Fibroblast of mammary gland (primary cell): Measurements from ENCODE around the gene PHACTR2.

Source experiments
- DNase-seq: peaks from one replicate; pipeline ENCODE4 v3.0.0-alpha.2; 2010; ENCODE audit warnings: low read depth
- H3K4me3 ChIP-seq: 2 replicates; pipeline ENCODE4 v1.5.1; 2011; ENCODE audit warnings: low read depth, mild to moderate bottlenecking, low read length, moderate library complexity; ENCODE audit not compliant: control insufficient read depth
- TF ChIP-seq, protein P1 (sequence below): conservative IDR thresholded peaks from 2 replicates; pipeline ENCODE4 v1.5.1; 2011; ENCODE audit warnings: low read depth, low read length, inconsistent platforms; ENCODE audit not compliant: control insufficient read depth, insufficient read depth

Gene PHACTR2

DNA sequence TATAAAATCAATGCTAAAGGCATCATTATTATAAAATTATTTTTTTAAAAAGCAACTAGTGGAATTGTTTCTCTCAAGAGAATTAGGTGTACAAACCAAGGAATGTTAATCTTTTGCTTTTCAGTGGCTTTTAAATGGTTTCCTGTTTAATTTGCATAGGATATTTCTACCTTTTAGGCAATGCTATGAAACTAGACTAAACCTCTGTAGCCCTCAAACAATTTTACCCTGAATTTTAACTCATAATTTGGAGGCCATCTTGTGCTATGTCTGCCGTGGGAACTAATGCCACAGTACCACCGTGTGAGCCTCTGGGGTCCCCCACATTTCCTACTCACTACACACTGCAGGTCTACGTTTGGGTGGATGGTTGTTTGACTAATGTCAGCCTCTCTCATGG lies 20.6 kb downstream of the PHACTR2 start:
- H3K4me3 ChIP-seq, result no peak overlapping the region
- DNase-seq, result no peak
- TF ChIP-seq, protein P1, sequence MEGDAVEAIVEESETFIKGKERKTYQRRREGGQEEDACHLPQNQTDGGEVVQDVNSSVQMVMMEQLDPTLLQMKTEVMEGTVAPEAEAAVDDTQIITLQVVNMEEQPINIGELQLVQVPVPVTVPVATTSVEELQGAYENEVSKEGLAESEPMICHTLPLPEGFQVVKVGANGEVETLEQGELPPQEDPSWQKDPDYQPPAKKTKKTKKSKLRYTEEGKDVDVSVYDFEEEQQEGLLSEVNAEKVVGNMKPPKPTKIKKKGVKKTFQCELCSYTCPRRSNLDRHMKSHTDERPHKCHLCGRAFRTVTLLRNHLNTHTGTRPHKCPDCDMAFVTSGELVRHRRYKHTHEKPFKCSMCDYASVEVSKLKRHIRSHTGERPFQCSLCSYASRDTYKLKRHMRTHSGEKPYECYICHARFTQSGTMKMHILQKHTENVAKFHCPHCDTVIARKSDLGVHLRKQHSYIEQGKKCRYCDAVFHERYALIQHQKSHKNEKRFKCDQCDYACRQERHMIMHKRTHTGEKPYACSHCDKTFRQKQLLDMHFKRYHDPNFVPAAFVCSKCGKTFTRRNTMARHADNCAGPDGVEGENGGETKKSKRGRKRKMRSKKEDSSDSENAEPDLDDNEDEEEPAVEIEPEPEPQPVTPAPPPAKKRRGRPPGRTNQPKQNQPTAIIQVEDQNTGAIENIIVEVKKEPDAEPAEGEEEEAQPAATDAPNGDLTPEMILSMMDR, result no peak

DNA sequence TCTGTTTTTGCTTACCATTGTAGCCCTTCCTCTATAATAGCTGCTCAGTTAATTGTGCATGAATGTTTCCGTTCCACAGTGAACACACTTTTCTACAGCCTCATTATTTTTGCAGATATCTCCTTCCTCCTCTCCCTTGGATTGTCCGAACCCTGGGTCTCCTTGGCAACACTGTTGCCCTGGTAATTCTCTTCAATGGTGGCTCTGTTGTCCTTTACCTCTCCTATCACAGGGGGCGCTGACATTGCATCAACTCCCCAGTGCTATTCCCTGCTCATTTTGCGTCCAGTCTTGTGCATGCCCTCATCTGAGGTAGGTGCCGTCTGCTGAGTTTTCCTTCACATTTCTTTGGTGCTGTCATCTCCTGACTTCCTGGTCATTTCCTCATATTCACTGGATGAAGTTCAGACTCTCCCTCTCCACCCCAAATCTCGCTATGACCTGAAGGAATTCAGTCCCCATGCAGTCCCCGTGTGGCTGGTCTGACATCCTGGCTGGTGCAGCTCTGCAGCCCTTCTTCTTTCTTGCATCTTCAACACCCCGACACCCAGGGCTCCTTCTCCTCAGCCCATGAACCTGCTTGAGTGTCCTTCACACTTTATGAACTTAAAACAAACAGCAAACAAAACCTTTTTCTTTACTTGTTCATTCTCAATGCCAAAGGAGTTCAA lies 21.1 kb downstream of the PHACTR2 start:
- no peak for DNase-seq
- TF ChIP-seq, protein P1, result no peak
- no peak overlapping the region for H3K4me3 ChIP-seq

- H3K4me3 ChIP-seq, result no peak overlapping the region
- DNase-seq, result no peak
- TF ChIP-seq, protein P1, result no peak
Observed at GRCh38 chr6:143699430-143699825, 21.7 kb downstream of the PHACTR2 start.

- TF ChIP-seq, protein P1, result no peak
- no peak overlapping the region for H3K4me3 ChIP-seq
- DNase-seq, result peak; percentile 79
Observed at GRCh38 chr6:143700684-143701348, 23.1 kb downstream of the PHACTR2 start.

DNA sequence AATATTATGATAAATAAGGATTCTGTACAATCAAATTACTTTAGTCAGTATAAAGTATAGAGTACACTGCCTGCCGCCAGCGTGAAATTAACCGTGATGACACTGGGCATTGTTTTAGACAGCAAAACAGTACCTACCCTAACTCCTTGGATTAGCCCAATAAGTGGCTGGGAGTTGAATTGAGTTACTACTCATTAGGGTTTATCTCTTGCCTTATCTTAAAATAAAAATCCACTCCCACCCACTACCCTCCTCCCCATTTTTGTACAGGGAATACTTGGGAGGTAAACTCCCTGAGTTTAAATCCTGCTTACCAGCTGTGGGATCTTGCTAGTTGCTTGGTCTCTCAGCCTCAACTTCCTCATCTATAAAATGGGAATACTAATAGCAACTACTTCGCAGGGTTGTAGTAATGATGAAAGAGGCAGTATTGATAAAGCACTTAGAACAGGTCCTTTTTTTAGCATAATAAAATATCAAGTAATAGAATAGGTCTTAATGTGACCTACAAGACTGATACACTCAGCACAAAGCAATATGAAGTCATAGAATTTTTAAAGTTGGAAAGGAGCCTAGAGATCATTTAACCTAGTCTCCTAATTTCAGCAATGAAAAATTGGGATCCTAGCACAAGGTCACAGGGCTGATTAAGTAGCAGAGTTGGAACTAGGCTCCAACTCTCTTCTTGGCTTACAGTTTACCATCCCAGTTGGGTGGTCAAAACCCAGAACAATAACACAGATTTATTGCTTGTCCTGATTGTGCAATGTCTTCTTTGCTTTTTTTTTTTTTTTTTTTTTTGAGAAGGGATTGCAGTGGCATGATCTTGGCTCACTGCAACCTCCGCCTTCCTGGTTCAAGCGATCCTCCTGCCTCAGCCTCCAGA lies 23.8 kb downstream of the PHACTR2 start:
- no peak overlapping the region for H3K4me3 ChIP-seq
- peak; percentile 71 for DNase-seq
- TF ChIP-seq, protein P1, result no peak

DNA sequence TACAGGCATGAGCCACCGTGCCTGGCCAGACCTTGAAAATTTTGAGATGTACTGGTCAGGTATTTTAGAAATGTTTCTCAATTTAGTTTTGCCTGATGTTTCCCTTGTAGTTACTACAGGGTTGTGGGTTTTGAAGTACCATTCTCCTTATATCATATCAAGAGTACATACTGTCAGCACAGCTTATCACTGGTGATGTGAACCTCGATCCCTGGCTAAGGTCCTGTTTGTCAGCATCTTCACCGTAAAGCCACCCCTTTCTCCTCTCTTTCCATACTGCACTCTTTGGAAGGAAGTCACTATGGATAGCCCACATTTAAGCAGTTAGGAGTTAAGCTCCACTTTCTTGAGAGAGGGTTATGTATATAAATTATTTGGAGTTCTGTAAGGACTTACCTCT lies 27.8 kb downstream of the PHACTR2 start:
- TF ChIP-seq, protein P1, result no peak
- no peak for DNase-seq

More for the DNA sequence above, 27.8 kb downstream of the PHACTR2 start:
- H3K4me3 ChIP-seq, result no peak overlapping the region
